Measurements from ENCODE around the gene ELF3.
"Not testable (repeated sequence)": the region's sequence is repeated elsewhere in the genome, so short reads cannot be mapped to it uniquely, and the experiment has no call there.

ELF3 gene

GRCh38 chr1:202036595-202037387 is 26.4 kb downstream of the ELF3 start:
- DNase-seq: no peak

- no peak for DNase-seq
Measured at GRCh38 chr1:202037706-202038296, 27.4 kb downstream of the ELF3 start.

GRCh38 chr1:202038688-202039346 is 28.4 kb downstream of the ELF3 start:
- DNase-seq: no peak

- DNase-seq: no peak
Measured at GRCh38 chr1:202045705-202046104, 35.3 kb downstream of the ELF3 start.

GRCh38 chr1:202046227-202046626 is 35.8 kb downstream of the ELF3 start:
- no peak for DNase-seq

GRCh38 chr1:202046748-202047708 is 36.6 kb downstream of the ELF3 start:
- DNase-seq: no peak

GRCh38 chr1:202047977-202048376 is 37.6 kb downstream of the ELF3 start:
- DNase-seq: no peak

- no peak for DNase-seq
Measured at GRCh38 chr1:202049129-202049528, 38.7 kb downstream of the ELF3 start.

- no peak for DNase-seq
Measured at GRCh38 chr1:202054094-202054493, 43.7 kb downstream of the ELF3 start.

- DNase-seq: not testable (repeated sequence)
Measured at GRCh38 chr1:202054673-202055072, 44.3 kb downstream of the ELF3 start.

- DNase-seq: no peak
Measured at GRCh38 chr1:202056644-202057334, 46.4 kb downstream of the ELF3 start.

GRCh38 chr1:202057335-202057704 is 46.9 kb downstream of the ELF3 start:
- DNase-seq: not testable (repeated sequence)

- DNase-seq: peak; percentile 58
Measured at GRCh38 chr1:202058001-202058908, 47.9 kb downstream of the ELF3 start.

GRCh38 chr1:202061055-202061454 is 50.7 kb downstream of the ELF3 start:
- no peak for DNase-seq

- not testable (repeated sequence) for DNase-seq
Measured at GRCh38 chr1:202061787-202062186, 51.4 kb downstream of the ELF3 start.

- not testable (repeated sequence) for DNase-seq
Measured at GRCh38 chr1:202062636-202063035, 52.2 kb downstream of the ELF3 start.

- peak; percentile 29 for DNase-seq
Measured at GRCh38 chr1:202063093-202063492, 52.7 kb downstream of the ELF3 start.

- not testable (repeated sequence) for DNase-seq
Measured at GRCh38 chr1:202064889-202065312, 54.5 kb downstream of the ELF3 start.
